Erythroblast (primary cell): Measurements from ENCODE around the gene SFXN5.
"Not testable (repeated sequence)": the region's sequence is repeated elsewhere in the genome, so short reads cannot be mapped to it uniquely, and the experiment has no call there.

Experiments
- GATA1 ChIP-seq: IDR thresholded peaks from 2 replicates; pipeline ENCODE4 v1.6.1; 2011; ENCODE audit warnings: low read depth, mild to moderate bottlenecking, control low read depth, low read length, moderate library complexity
- POLR2A ChIP-seq: IDR thresholded peaks from 2 replicates; pipeline ENCODE4 v1.6.1; 2011; ENCODE audit warnings: mild to moderate bottlenecking, low read length

DNA sequence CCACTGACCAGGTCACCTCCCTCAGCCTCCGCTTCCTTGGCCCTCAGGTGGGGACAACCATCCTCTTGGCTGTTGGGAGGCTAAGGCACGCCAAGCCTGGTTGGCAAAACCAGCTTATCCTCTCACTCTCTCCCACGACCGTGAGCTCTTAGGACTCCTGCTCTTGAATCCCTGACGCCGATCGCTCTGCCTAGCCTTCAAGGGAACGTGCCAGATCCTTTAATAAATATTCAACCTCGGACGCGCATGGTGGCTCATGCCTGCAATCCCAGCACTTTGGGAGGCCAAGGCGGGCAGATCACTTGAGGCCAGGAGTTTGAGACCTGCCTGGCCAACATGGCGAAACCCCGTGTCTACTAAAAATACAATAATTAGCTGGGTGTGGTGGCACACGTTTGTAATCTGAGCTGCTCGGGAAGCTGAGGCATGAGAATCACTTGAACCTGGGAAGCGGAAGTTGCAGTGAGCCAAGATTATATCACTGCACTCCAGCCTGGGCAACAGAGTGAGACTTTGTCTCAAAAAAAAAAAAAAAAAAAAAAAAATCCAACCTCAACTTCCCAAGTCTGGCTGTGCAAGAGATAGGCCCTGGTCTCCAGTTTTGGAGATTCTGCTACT, 22.2 kb upstream of the SFXN5 start:
- TF ChIP-seq POLR2A, GATA1: not testable (repeated sequence)
